HEK293T (cell line): ENCODE results near the gene ZNF497.

ENCODE experiments used
- CTCF ChIA-PET: fragments of 350-600 bp; formaldehyde crosslinking; extraction: SDS; loops from one replicate; lab custom pipeline; 2021; ENCODE audit warnings: antibody characterized with exemption, inconsistent platforms; lab: Yijun Ruan, JAX
- POLR2A ChIA-PET: fragments of 350-600 bp; formaldehyde crosslinking; extraction: SDS; loops from one replicate; lab custom pipeline; 2020; ENCODE audit warnings: antibody characterized with exemption, inconsistent platforms; lab: Yijun Ruan, JAX
- DNase-seq: peaks from one replicate; pipeline ENCODE4 v3.0.0; 2012; ENCODE audit warnings: mixed read lengths; ENCODE audit errors: extremely low spot score
- ARNT ChIP-seq: fragments of 450-650 bp; IDR thresholded peaks from 2 replicates; pipeline ENCODE4 v1.6.1; 2017; ENCODE audit warnings: mild to moderate bottlenecking
- BHLHE40 ChIP-seq: fragments of 450-650 bp; IDR thresholded peaks from 2 replicates; pipeline ENCODE4 v1.6.1; 2016; ENCODE audit warnings: mild to moderate bottlenecking, moderate library complexity, borderline replicate concordance
- CTBP1 ChIP-seq: fragments of 450-650 bp; IDR thresholded peaks from 2 replicates; pipeline ENCODE4 v1.6.1; 2016; ENCODE audit warnings: borderline replicate concordance
- ELF4 ChIP-seq: fragments of 450-650 bp; IDR thresholded peaks from 2 replicates; pipeline ENCODE4 v1.6.1; 2017; ENCODE audit warnings: antibody characterized with exemption
- FOXA1 ChIP-seq: fragments of 450-650 bp; IDR thresholded peaks from 2 replicates; pipeline ENCODE4 v1.6.1; 2016; ENCODE audit warnings: mild to moderate bottlenecking
- FOXK2 ChIP-seq: fragments of 450-650 bp; IDR thresholded peaks from 2 replicates; pipeline ENCODE4 v1.6.1; 2016; ENCODE audit warnings: mild to moderate bottlenecking
- FOXM1 ChIP-seq: fragments of 450-650 bp; IDR thresholded peaks from 2 replicates; pipeline ENCODE4 v1.6.1; 2017; ENCODE audit warnings: mild to moderate bottlenecking, borderline replicate concordance
- HDGF ChIP-seq: fragments of 450-650 bp; IDR thresholded peaks from 2 replicates; pipeline ENCODE4 v1.6.1; 2017; ENCODE audit warnings: antibody characterized with exemption, borderline replicate concordance
- L3MBTL2 ChIP-seq: fragments of 450-650 bp; conservative IDR thresholded peaks from 2 replicates; pipeline ENCODE4 v1.6.1; 2016; ENCODE audit warnings: mild to moderate bottlenecking
- LEF1 ChIP-seq: fragments of 450-650 bp; IDR thresholded peaks from 2 replicates; pipeline ENCODE4 v1.6.1; 2017; ENCODE audit warnings: mild to moderate bottlenecking, borderline replicate concordance
- NFRKB ChIP-seq: fragments of 450-650 bp; IDR thresholded peaks from 2 replicates; pipeline ENCODE4 v1.6.1; 2016; ENCODE audit warnings: mild to moderate bottlenecking, moderate library complexity
- PKNOX1 ChIP-seq: fragments of 450-650 bp; IDR thresholded peaks from 2 replicates; pipeline ENCODE4 v1.6.1; 2016
- SP1 ChIP-seq: fragments of 450-650 bp; IDR thresholded peaks from 2 replicates; pipeline ENCODE4 v1.6.1; 2017
- SUZ12 ChIP-seq: fragments of 450-650 bp; IDR thresholded peaks from 2 replicates; pipeline ENCODE4 v1.6.1; 2016; ENCODE audit warnings: mild to moderate bottlenecking
- TARDBP ChIP-seq: fragments of 450-650 bp; IDR thresholded peaks from 2 replicates; pipeline ENCODE4 v1.6.1; 2016
- ZNF384 ChIP-seq: fragments of 450-650 bp; IDR thresholded peaks from 2 replicates; pipeline ENCODE4 v1.6.1; 2016

ZNF497 gene

DNA sequence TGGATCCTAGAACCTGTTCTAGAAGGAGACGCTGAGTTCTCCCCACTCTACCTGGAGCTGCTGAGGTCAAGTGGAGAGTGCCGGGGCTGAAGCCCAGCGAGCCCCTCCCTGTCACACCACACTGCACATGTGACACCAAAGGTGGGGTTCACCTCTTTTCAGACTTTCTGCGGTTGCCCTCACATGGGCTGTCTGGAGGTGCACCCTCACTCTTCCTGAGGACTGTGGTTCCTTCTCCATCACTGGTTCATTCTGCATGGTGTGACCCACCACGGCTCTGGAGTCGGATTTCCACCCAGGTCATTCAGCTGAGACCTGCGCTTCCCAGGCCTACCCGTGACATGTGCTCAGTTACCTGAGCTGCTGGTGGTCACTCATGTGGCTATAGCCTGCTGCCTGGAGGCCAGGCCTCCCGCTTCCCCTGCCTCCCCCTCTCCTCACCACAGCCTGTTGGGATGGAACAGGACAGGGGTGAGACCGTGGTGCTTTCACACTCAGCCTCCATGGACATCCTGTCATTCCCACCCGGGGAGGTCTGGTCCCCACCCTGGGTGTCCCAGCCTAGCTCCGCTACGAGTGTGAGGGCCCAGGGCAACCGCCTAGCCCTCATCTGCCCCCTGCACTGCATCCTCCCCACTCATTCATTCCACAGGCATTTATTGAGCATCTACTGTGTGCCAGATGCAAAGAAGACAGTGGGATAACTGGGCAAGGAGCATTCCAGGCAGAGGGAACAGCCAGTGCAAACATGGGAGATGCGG lies 8.7 kb downstream of the ZNF497 start:
- TF ChIP-seq HDGF: no peak
- no peak for TF ChIP-seq TARDBP
- no peak for TF ChIP-seq SUZ12
- TF ChIP-seq ELF4: no peak
- no peak for TF ChIP-seq NFRKB
- no peak for TF ChIP-seq L3MBTL2
- no peak for TF ChIP-seq LEF1
- TF ChIP-seq BHLHE40: no peak
- TF ChIP-seq ZNF384: no peak
- no peak for TF ChIP-seq FOXA1
- no peak for TF ChIP-seq PKNOX1
- TF ChIP-seq SP1: no peak
- TF ChIP-seq ARNT: no peak
- TF ChIP-seq FOXM1: no peak
- no peak for TF ChIP-seq FOXK2
- TF ChIP-seq CTBP1: no peak
- CTCF ChIA-PET: no interaction called here

GRCh38 chr19:58352760-58353671 lies 9.5 kb downstream of the ZNF497 start, which contains the start of gene A1BG:
A1BG (minus strand) TSS chr19:58353492; CDS start chr19:58353437, 55 bp downstream.
- ChIA-PET POLR2A (interaction anchor here (2.0 kb wide), 1 partner anchor 9 kb away, joined by 14 read pairs; the partner anchor contains the start of gene ZNF497), CTCF (no interaction called here)
- no peak for DNase-seq
- TF ChIP-seq BHLHE40: no peak
- TF ChIP-seq TARDBP: no peak
- TF ChIP-seq ARNT: no peak
- TF ChIP-seq L3MBTL2: no peak
- no peak for TF ChIP-seq FOXM1
- TF ChIP-seq FOXA1: no peak
- TF ChIP-seq FOXK2: no peak
- TF ChIP-seq ZNF384: no peak
- no peak for TF ChIP-seq ELF4

More for the DNA sequence above, 8.7 kb downstream of the ZNF497 start:
- POLR2A ChIA-PET: interaction anchor here (1.2 to 1.3 kb wide), 2 partner anchors 9 to 55 kb away, joined by 4 to 5 read pairs; partner anchors contain the start of genes ZNF497 and ZNF584
- DNase-seq: no peak

DNA sequence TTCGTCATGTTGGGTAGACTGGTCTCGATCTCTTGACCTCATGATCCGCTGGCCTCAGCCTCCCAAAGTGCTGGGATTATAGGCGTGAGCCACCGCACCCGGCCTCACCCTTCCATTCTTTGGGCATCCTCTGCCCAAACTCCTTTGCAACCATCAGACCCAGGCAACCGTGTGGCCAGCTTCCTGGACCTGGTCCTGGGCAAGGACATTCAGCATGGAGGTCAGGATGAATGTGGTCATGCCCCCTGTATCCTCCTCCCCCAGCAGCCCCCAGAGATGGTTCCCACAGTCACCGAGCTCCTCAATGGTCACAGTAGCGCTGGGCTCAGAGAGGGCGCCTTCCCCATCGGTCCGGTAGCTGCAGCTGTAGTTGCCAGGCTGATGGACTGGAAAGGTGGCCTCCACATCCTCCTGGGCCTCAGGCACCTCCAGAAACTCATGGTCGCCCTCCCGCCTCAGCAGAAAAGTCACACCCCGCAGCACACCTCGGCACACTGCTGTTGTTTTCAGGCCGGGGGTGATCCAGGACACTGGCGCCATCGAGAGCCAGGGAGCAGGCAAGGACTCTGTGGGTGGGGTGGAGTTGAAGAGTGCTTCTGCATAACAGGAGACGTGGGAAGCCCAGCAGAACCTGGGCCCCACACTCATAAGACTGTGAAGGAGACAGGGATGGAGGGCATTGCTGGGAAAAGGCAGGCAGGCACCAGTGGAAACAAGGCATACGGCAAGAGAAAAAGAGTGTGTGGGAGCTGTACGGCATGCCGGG lies 10.4 kb downstream of the ZNF497 start:
- ChIA-PET POLR2A (interaction anchor here (2.0 kb wide), 1 partner anchor 10 kb away, joined by 14 read pairs; the partner anchor contains the start of gene ZNF497), CTCF (no interaction called here)
- DNase-seq: no peak
- TF ChIP-seq FOXM1 (no peak), ELF4 (no peak), LEF1 (no peak), TARDBP (no peak), L3MBTL2 (no peak), FOXK2 (no peak), CTBP1 (no peak)

DNA sequence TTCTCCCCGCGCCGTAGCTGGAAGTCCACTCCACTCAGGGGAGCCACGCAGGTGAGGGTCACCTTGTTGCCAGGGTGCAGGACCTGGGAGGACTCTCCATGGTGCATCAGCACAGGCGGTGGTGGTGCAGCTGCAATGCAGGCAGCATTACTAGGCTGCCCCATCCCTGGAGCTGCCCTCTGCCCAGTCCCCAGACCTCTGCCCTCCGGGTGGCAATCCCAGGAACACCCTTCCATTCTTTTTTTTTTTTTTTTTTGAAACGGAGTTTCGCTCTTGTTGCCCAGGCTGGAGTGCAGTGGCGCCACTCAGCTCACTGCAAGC lies 11.0 kb downstream of the ZNF497 start:
- POLR2A ChIA-PET: interaction anchor here (2.0 kb wide), 1 partner anchor 11 kb away, joined by 14 read pairs; the partner anchor contains the start of gene ZNF497
- CTCF ChIA-PET: no interaction called here

More for the DNA sequence above, 11.0 kb downstream of the ZNF497 start:
- TF ChIP-seq FOXM1 (no peak), FOXK2 (no peak), HDGF (no peak), LEF1 (no peak), TARDBP (no peak), SUZ12 (no peak), SP1 (no peak), CTBP1 (no peak), FOXA1 (no peak), BHLHE40 (no peak), ELF4 (no peak), ARNT (no peak), ZNF384 (no peak), NFRKB (no peak), L3MBTL2 (no peak), PKNOX1 (no peak)
- no peak for DNase-seq
